H4 (cell line): ENCODE measurements around the gene PDIA6. TPM values are rescaled to one million over a fixed set of nuclear protein-coding genes. Genes with fewer than 3 reads are reported as not detected.
"Not testable (repeated sequence)": the region's sequence is repeated elsewhere in the genome, so short reads cannot be mapped to it uniquely, and the experiment has no call there.

Experiments used
- DNase-seq: peaks from one replicate; pipeline ENCODE4 v3.0.0-alpha.2; 2015; ENCODE audit warnings: low spot score
- total RNA-seq: library from RNA; depleted of rRNA; stranded (reverse); fragments of >200 nt; shearing (Covaris generic); gene quantifications from 2 replicates; pipeline ENCODE4 v1.2.3, GENCODE V29; 2014

PDIA6 gene
- total RNA-seq, 1 experiment from 2014 or later, result 293 TPM

DNA sequence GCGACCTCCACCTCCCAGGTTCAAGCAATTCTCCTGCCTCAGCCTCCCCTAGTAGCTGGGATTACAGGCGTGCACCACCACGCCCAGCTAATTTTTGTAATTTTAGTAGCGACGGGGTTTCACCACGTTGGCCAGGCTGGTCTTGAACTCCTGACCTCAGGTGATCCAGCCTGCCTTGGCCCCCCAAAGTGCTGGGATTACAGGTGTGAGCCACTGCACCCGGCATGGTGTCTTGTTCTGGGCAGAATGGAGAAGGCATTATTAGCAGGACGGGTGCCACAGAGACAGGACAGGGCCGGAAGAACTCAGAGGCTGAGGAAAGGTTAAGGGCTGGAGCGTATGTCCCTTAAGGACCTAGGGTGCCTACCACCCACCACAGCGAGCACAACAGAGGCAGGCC is 31.8 kb downstream of the PDIA6 start:
- DNase-seq, result not testable (repeated sequence)

DNA sequence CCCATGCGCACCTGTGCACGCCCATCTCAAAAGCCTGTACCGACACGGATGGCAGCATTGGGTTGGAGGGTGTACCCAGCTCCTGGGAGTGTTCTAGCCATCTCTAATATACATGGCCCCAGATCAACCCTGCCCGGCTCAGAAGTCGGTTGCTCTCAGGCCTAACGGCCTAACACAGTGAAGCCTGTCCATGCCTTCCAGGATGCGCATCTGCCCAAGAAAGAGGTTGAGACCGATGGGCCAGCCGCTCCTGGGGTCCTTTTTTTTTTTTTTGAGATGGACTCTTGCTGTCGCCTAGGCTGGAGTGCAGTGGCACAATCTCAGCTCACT is 32.1 kb downstream of the PDIA6 start:
- no peak for DNase-seq

DNA sequence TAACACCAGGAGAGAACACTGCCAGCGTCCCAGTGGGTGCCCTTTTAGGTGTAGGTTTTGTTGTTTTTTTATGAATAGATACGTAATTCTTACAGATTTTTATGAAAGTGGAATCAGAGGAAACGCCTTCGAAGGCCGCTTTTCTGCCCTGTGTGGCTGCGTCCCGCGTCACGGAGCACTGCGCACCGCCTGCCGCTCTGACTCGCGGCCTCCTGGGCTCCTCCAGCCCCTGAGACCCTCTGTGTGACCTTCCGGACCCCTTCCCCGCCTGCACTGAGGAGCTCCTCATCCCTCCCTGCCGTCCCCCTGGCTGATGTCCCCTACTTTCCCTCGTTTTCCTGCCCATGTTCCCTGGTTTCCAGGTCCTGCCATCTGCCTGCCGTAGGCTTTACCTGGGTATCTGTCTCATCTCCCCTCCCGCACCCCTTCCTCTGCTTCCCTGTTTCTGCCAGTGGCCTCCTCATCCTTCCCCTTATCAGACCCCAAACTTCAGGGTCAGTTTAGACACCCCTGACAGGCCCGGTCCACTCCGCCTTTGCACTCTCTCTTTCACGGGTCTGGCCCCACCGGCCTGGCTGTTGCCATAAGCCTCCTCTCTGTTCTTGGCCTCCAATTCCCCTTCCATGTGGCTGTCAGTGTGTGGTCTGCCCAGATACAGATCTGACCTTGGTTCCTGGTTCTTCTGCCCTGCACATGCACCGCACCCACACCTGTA is 32.7 kb downstream of the PDIA6 start:
- DNase-seq, result no peak

DNA sequence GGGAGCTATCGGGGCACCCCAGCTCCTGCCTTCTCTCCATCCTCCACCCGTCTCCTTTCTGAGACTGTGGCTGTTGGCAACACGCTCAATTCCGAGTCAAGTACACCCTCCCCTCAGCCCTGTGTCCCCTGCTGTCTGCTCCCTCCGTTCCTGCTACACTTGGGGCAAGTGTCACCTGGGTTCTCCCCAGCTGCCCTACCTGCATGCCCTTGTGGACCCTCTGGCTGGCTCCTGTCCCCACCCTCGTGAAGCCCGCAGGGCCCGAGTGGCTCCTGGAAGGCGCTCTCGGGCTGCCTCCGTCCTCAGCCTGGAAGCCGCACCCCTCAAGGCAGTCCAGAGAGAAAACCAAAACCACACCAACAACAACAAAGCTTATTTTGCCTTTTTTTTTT is 33.9 kb downstream of the PDIA6 start:
- no peak for DNase-seq

DNA sequence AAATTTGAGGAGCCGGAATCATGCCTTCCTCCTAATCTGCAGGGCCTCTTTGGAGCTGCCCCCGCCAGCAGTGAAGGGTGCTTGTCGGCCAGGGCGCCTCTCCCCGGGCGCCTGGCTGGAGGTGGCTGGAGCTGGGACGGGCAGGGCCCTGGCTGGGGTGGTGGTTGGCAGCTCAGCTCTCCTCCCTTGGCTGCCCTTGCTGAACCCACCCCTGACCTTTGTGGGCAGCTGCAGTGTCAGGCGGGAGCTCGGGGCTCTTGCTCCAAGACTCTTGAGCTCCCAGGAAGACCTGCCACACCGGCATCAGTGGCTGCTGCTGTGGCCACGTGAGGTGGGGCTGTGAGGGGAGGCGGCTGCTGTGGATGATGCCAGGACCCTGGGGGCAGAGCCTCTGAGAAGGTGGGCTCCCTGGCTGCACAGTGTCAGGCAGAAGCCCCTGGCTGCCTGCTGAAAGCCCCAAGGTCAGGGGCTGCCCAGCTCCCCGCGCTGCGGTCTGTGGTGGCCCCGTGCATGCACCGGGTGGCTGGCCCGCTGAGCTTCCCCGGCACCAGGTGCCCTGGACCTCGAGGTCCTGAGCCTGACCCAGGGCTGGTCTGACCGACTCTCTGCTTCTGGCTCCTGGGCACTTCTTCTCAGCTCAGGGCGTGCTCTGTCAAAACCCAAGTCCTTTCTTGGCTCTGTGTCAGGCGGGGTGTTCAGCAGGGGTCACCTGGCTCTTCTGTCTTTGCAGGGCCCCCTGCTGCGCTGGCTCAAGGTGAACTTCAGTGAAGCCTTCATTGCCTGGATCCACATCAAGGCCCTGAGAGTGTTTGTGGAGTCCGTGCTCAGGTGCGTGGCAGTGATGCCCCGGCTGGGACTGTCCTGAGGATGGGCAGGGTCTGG is 34.5 kb downstream of the PDIA6 start:
- no peak for DNase-seq

DNA sequence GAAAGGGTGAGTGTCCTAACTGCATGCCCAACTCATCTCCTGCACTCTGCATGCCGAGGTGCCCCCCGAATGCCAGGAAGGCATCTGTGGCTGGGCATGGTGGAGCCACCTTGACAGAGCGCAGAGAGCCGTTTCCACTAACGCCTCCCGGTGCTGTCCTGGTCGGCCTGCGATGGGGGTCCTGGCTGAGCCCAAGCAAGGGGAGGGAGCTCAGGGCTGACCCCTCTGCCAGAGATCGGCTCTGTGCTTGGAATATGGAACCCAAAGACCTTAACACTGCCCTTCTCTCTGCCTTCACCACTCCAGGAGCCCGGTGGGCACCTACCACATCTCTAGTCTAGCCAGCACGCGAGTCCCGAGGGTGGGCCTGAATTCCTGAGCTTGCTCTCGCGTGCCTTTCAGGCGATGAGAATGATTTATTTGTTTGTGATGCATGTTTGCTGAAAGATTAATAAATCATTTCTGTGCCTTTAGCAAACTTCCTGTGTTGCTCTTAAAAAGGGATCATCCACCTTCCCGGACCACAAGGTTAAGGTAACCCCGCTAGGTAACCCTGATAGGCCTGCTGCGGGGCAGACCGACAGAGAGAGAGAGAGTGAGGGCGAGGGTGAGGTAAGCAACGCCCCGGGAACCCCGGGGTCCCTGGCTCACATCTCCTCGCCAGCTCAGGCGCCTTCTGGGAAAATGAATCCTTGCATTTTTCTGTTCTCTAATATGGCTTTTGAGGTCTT is 35.3 kb downstream of the PDIA6 start:
- DNase-seq, result no peak

DNA sequence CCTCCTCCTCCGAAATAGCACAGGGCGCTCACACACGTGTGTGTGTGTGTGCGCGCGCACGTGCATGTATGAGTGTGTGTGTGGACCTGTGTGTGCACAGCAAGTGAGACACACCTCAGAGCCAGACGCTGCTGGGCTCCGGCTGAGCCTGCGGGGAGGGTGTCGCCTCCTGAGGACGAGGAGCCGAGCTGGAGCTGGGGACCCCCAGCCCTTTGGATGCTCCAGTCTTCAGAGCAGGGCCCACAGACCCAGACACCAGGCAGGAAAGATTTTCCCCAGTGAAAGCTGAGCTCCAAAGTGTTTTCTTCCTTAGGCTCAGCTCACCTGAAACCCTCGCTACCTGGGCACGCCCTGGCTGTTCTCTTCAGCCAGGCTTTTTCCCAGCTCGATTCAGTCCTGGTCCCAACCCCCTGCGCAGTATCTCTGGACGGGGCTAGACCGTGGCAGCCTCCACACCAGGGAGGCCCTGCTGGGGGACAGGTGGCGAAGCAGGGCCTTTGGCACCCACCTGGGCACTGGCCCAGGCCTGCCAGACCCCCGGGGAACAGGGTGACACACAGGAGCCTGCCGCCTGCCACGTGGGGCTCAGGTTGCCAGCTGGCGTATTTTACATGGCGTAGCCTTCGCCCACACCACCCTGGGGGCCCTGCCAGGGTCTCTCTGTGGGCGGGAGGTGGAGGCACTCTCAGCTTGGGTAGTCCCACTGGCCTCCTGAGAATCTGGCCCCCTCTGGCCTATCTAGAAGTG is 36.2 kb downstream of the PDIA6 start:
- no peak for DNase-seq

DNA sequence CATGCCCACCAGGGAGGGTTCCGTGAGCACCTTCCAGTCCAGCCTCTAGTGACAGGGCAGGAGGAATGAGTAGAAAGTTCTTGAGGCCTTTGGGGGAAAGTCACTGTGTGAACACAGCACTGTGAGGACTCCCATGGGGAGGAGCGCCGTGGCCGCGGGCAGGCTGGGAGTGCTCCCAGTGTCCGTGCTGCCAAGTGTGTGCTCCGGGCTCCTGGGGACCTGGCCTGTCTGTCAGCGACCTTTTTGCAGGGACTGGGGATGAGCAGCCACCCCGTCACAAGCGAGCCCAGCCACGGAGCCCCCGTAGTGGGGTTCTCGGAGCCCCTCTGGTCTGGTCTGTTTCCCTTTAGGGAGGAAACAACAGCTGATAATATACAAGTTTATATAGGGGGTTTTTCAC is 36.8 kb downstream of the PDIA6 start:
- no peak for DNase-seq

DNA sequence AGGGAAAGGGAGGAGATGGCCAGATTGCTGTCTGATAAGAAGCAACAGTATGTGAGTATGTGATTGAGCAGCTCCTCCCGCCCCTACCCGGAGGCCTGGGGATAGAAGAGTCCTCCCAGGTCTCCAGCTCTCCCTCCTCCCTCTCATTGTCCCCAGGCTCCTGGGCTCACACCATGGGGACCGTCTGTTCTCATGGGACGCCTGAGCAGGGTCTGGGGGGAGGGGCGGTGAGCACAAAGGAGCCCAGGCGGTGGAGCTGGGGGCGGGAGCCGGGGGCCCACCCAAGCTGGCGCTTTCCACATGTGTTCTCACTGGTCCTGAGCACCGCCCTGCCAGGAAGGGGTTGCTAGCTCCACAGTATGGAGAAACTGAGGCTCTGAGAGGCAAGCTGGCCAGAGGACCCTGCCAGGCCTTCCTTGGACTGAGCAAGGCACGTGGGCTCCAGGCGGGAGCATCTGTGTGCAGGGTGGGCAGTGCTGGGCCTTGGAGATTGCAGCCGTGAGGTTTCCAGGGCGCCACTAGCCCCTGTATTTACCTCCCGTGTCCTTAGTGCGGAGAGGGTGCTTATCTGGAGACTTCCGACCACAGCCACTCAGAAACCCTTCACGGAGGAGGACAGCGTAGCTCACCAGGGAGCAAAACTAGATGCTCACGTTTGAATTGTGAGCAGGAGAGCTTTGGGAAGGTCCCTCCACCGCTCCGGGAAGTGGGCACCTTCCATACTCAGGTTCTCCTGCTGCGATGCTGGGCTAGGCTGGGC is 37.4 kb downstream of the PDIA6 start:
- DNase-seq, result no peak

DNA sequence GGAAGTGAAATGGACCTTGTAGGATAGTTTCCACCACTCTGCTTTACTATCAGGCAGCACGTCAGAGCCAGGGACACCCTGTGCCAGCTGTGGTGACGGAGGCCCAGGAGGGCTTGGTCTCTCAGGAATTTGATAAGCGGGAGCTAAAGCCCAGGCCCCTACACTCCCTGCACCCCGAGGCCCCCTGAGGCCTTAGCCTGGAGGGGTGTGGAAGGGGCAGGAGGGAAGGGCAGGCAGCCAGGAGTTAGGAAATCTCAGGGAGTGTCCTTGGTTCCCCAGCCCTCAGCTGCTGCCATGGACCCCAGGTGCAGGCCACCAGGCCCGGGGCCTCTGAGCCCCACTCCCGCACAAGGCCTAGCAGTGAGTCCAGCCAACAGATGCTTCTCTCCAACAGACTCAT is 38.2 kb downstream of the PDIA6 start:
- no peak for DNase-seq

DNA sequence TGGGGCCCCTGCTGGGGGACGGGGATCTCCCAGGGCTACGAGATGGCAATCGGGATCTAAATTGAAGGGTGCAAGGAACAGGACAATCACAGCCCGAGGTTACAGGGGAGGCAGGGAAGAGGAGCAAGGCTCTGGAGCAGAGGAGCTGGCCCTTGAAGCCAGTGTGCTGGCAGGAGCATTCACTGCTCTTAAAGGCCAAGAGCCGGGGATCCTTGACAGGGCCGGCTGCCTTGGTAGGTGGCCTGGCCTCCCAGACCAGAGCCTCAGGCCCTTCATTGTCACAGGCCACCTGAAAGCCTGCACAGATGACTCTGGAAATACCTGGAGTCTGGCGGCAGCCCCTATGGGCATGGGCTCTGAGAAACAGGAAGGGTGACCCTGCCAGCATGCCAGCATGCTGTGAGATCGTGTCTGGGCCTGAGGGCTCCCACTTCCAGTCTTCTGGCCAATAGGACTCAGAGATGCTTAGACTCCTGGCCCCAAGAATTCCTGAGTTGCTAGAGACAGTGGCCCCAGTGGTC is 38.7 kb downstream of the PDIA6 start:
- no peak for DNase-seq

DNA sequence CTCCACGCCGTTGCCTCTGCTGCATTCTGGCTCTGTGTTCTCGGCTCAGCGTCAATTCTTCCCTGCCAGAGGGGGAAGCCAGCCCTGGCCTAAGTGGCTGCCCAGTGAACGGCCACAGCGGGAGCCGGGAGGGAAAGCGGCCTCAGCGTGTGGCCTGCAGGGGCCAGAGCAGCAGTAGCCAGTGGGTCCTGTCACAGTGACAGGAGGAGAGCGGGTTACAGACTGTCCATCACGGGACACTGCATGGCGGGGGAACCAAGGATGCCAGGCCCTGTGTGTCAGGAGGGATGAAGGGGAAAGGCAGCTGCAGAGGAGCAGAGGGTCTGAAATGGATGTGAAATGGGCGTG is 39.7 kb downstream of the PDIA6 start:
- no peak for DNase-seq

DNA sequence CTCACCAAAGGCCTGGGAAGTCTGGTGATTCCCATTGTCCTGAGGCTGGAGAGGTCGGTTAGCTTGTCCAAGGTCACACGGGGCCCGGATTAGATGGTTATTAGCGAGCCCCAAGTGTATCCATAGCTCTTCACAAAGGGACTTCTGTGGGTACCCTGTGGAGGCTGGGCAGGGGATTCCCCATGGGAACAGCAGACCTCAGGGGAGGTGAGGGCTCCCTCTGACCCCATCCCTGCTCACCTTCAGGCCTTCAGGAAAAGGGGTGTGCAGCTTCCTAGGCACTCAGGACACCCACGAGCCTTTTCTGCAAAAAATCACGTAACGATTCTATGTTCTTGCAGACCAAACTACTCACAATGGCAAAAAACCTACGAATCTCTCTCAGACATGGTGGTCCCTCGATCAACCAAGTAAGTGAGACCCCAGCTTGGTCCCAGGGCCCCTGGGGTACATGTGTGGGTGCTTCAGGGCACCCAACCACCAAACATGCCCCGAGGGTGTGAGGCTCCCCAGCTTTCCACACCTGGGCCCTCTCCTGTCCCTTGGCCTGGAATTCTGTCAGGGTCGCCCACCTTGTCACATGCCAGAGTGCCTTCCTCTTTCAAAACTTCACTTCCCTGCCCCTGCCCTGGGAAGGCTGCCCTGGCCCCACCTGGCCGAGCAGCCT is 40.3 kb downstream of the PDIA6 start:
- DNase-seq, result no peak

DNA sequence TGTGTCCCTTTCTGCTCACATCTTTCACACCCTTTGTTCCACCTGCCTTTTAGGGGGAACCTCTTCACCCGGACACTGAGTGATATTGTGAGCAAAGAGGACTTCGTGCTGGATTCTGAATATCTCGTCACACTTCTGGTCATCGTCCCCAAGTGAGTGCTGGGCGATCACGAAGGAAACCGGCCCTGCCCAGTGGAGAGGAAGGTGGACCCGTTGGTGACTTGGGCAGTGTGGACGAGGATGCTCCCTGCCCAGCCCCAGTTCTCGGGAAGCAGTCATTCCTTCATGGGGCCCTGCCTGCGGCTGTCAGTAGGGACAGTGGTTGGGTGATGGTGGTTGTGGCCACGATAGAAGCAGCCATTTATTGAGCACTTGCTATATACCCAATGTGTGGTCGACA is 40.8 kb downstream of the PDIA6 start:
- no peak for DNase-seq

DNA sequence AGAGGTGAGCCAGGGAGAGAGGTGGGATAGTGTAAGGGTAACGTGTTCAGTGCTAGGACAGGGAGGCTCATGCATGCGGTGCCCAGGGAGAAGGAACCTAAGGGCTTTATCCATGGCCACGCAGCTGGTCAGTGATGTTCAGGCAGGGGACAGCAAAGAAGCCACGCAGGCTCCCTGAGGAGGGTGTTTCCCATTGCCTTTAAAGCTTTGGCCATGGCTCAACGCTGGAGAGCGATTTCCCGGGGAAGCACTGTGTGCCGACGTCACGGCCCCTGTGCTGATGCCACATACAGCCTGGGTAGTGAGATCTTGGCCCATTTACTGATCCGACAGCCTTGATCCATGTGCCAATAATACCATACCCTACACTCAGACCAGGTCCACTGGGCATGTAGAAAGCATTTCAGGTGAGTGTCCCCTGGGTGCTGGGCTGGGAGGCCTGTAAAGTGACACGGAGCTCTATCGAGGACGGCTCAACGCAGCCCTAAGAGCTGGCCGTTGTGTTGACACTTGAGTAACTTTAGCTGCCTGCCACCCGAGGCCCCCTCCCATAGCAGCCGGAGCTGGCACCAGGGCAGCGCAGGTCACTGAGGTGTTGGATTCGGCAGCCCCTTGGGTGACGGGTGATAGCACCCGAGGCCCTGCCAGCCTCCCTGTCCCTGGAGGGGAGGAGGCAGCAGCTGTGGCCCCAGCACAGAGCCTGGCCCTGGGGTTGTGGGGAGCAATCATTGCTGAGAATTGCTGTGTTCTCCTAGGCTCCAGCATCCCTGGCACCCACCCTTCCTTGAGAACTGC is 41.4 kb downstream of the PDIA6 start:
- DNase-seq, result no peak

DNA sequence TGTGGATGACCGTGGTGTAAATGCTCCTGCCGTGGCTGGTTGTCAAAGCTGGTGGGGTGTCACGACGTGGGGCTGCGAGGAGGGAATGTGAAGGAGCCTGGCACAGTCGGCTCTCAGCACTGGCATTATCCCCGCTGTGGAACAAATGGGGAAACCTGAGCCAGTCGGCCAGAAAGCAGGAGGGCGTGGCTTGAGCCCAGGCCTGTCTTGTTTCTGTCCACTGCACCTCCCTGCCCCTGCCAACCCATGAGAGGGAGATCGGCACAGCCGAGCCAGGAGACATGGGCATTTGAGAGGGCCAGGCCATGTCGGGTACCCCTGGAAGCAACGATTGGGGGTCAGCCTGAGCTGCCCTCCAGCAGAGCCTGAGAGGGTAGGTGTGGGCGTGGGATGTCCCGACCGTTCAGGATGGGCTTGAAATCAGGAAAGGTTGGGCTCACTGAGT is 44.5 kb downstream of the PDIA6 start:
- no peak for DNase-seq

DNA sequence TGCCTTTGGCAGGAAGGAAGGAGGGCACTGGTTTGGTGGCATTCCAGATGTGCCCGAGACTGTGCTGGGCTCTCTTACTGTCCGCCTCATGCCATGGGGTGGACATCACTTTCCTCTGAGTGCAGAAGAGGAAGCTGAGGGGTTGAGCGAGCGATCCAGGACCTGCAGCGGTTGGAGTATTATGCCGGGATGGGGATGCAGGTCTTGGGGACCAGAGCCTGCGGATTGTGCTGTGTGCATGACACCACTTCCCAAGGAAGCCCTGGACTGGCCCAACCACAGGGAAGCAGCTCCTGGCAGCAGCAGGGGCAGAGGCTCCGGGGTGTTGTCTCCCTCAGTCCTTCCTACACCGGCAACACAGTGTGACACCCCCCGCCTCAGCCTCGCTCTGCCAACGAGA is 46.7 kb downstream of the PDIA6 start:
- no peak for DNase-seq

DNA sequence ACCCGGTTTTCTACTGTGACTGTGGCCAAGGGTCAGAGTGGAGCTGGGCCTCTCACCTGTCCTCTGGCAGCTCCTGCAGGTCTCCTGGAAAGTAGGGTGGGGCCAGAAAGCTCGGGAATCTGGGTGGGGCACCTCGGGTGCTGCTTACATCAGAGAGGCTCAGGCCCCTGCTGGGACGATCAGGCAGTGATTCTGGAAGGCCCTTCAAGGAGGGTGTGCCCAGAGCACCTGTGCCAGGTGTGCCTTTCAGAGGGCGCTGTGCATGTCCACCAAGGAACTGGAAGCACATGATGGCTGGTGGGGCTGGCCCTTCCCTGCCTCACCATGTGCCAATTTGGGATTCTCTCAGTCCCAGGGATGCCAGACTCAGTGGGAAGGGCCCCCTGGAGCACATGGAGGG is 47.1 kb downstream of the PDIA6 start:
- DNase-seq, result no peak

DNA sequence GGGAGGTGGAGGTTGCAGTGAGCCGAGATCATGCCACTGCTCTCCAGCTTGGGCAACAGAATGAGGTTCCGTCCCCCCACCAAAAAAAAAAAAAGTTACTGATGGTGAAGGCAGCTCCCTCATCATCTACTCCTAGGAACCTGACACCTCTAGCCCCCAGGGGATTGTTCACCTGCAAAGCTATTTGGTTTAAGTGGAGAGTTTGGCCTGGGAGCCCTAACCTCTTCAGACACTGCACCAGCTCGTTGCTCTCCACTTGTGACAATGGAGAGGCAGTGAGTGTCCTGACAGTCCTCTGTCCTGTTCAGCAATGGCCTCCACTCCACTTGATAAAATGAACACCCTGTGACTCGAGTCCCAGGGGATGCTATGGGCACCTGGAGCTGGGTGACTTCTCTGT is 47.7 kb downstream of the PDIA6 start:
- no peak for DNase-seq
